Epithelial cell of umbilical artery (primary cell): ENCODE measurements around the gene CRELD1. TPM values are rescaled to one million over a fixed set of nuclear protein-coding genes. Genes with fewer than 3 reads are reported as not detected.

Source experiments
- total RNA-seq: library from RNA; depleted of rRNA; stranded (reverse); fragments of >200 nt; gene quantifications from 2 replicates; pipeline ENCODE4 v1.2.3, GENCODE V29; 2014

Gene CRELD1
- 27.6 and 39.4 TPM in 2 replicates for total RNA-seq

DNA sequence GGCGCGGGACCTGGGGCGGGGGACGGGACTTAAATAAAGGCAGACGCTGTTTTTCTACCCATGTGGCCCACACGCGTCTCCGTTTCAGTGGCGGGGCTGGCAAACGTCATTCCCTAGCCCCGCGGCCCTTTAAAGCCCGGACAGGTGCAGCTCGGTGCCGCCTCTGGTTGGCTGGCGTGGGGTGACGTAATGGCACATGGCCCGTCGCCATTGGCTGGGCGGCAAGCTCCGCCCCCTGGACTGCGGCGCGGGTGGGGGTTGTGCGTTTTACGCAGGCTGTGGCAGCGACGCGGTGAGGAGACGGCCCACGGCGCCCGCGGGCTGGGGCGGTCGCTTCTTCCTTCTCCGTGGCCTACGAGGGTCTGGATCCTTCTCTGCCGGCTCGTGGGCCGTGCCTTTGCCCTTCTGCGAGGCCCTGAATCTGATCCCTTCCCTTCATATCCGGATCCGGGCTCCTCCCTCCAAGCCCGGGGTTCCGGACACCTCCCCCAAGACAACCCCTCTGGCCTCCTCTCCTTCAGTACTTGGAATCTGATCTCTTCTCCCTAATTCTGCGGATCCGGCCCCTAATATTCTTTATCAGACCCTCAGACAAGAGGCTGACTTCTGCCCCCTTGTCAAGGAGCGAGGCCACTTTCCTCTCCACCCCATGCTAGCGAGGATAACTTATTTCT lies at the start of gene CRELD1:
TSS of gene CRELD1 (plus strand) at position 274 of the 674 bp plus-strand sequence. CDS start 605 bp downstream, outside the sequence.

GRCh38 chr3:9890249-9891071 lies 43.2 kb upstream of the CRELD1 start, which contains the start of gene JAGN1:
Gene JAGN1 (plus strand): TSS chr3:9890610. CDS start chr3:9890723, 113 bp downstream.

DNA sequence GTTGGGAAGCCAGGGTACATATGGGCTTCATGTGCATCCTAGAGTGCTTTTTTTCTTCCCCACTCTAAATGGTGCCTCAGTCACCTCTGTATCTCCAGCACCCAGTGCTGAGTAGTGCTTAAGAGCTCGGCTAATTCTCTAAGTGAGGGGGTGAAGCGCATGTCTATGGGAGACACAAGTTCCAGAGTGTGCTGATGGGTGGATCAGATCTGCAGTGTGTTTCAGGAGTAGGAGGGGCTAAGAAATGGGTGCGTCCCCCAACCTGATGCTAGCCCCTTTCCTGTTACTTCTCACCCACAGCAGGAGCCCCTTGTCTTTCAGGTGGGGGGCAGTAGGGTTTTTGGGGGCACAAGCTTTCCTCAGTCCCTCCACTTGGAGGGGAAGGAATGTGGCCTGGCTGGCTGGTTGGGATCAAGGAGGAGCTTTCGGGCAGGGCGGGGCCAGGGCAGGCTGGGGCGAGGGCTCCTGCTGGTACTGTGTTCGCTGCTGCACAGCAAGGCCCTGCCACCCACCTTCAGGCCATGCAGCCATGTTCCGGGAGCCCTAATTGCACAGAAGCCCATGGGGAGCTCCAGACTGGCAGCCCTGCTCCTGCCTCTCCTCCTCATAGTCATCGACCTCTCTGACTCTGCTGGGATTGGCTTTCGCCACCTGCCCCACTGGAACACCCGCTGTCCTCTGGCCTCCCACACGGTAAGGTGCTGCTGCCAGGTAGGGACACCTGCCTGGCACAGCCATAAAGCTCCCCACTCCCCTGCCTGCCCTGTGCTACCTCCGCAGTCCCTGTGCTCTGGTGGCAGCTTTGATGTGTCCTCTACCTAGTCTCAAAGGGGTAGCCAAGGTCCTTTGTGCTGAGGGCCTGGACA lies 31.0 kb upstream of the CRELD1 start, which contains the start of gene IL17RE:
TSS of gene IL17RE (plus strand) at position 477 of the 866 bp plus-strand sequence. CDS start at position 562, 85 bp downstream.

DNA sequence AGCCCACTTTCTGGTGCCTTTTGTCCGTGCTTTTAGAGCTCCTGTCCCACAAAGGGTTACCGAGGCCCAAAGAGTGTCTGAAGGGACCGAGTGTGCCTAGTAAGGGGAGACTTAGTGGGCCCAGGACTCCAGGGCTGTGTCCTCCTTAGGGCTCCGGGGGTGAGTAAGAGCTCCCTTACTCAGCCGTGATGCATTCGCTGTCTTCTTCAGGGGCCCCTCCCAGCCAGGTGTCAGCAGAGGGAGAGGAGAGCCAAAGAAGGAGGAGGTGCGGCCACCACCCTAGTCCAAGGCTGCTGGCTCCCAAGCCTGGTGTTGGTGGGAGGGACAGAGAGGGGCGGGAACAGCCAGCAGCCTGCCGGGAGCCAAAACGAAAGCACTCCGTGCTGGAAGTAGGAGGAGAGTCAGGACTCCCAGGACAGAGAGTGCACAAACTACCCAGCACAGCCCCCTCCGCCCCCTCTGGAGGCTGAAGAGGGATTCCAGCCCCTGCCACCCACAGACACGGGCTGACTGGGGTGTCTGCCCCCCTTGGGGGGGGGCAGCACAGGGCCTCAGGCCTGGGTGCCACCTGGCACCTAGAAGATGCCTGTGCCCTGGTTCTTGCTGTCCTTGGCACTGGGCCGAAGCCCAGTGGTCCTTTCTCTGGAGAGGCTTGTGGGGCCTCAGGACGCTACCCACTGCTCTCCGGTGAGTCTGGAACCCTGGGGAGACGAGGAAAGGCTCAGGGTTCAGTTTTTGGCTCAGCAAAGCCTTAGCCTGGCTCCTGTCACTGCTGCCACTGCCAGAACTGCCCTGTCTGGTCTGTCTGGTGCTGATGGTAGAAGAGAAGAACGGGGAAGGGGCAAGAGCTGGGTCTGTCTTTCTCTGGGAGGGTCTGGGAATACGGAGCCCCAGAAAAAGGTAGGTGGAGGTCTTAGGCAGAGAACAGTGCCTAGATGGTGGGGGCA lies 16.6 kb upstream of the CRELD1 start, which contains the start of gene IL17RC:
TSS of gene IL17RC (plus strand) at position 365 of the 947 bp plus-strand sequence. CDS start at position 583, 218 bp downstream.

DNA sequence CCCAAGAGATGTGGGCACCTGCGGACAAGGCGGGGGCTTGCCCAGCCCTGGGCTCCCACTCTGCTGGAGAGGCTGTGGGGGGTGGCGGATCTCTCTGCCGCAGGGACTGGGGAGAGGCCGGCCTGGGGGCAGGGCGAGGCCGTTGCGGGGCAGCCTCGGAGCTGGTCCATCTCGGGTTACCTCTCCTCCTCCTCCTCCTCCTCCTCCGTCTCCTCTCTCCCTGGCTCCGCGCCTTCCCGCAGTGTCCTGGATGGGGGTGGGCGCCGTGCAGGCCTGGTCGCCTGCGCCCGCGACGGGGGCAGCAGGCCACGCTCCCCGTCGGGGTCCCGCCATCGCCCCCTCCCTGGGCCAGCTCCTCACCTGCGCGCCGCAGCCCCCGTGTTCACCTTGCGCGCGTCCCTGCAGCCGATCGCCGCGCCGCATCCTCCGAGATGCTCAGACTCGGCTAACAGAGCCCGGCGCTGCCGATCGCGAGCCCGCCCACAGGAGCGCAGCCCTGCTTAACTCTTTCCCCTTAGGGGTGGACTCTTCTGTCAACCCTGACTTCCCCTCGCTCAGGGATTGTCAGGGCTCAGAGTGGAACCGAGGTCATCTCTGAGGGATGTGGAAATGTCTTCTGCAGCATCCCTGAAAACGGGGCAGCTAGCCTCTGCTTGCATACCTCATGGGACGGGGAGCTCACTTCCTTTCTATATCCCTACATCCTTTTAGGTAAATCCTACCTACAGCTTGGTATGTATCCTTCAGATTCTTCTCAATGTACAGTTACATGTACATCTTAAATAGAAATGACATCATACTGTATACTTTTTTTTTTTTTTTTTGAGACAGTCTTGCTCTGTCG lies 18.6 kb downstream of the CRELD1 start, which contains the start of gene PRRT3:
TSS of gene PRRT3 (minus strand) at position 447 of the 844 bp plus-strand sequence. CDS start 2,293 bp downstream, outside the sequence.

Other genes starting within 250 kb of the CRELD1 start
- not detected in 2 replicates for gene CPNE9, start 230.0 kb upstream of the CRELD1 start, total RNA-seq
- gene BRPF1, start 202.1 kb upstream of the CRELD1 start, total RNA-seq: 16.9 and 19.8 TPM in 2 replicates
- gene OGG1, start 183.9 kb upstream of the CRELD1 start, total RNA-seq: 16.9 and 19.3 TPM in 2 replicates
- 39.6 and 59.9 TPM in 2 replicates for gene CAMK1, start 163.9 kb upstream of the CRELD1 start, total RNA-seq
- gene TADA3, start 141.4 kb upstream of the CRELD1 start, total RNA-seq: 32.7 and 36.7 TPM in 2 replicates
- 379 and 401 TPM in 2 replicates for gene ARPC4, start 140.8 kb upstream of the CRELD1 start, total RNA-seq
- 5.8 and 8.7 TPM in 2 replicates for gene TTLL3, start 123.6 kb upstream of the CRELD1 start, total RNA-seq
- 39.6 and 57.4 TPM in 2 replicates for gene RPUSD3, start 89.8 kb upstream of the CRELD1 start, total RNA-seq
- not detected in 2 replicates for gene CIDEC, start 53.6 kb upstream of the CRELD1 start, total RNA-seq
- gene JAGN1, start 43.2 kb upstream of the CRELD1 start, total RNA-seq: 40.1 and 43.2 TPM in 2 replicates
- 0.32 TPM in 1 of 2 replicates, not detected in the other for gene IL17RE, start 31.0 kb upstream of the CRELD1 start, total RNA-seq
- gene IL17RC, start 16.7 kb upstream of the CRELD1 start, total RNA-seq: 21.7 and 23.1 TPM in 2 replicates
- gene PRRT3, start 18.6 kb downstream of the CRELD1 start, total RNA-seq: 0.97 and 1.1 TPM in 2 replicates
- gene EMC3, start 53.0 kb downstream of the CRELD1 start, total RNA-seq: 39.0 and 63.1 TPM in 2 replicates
- 18.5 and 22.2 TPM in 2 replicates for gene FANCD2, start 92.6 kb downstream of the CRELD1 start, total RNA-seq
- gene FANCD2OS, start 174.4 kb downstream of the CRELD1 start, total RNA-seq: not detected in 2 replicates
- gene BRK1, start 181.8 kb downstream of the CRELD1 start, total RNA-seq: 94.5 and 211 TPM in 2 replicates
- gene VHL, start 207.9 kb downstream of the CRELD1 start, total RNA-seq: 45.0 and 46.4 TPM in 2 replicates
- 30.5 and 34.1 TPM in 2 replicates for gene IRAK2, start 231.1 kb downstream of the CRELD1 start, total RNA-seq